ENCODE results near the gene TSHZ2. TPM values are rescaled to one million over a fixed set of nuclear protein-coding genes. Genes with fewer than 3 reads are reported as not detected.
"Not testable (repeated sequence)": the region's sequence is repeated elsewhere in the genome, so short reads cannot be mapped to it uniquely, and the experiment has no call there.

Gene TSHZ2
- polyA plus RNA-seq, 3 donors = 1.2 to 47.5 (median 15.8) TPM

GRCh38 chr20:52958211-52958610, 13.9 kb upstream of the TSHZ2 start:
- no peak overlapping the region for H3K27ac ChIP-seq (ENCODE audit: low read depth, low read length)
- 57 to 81% (median 64%) methylated on average over 4 of the region's 4 CpGs for WGBS, 3 donors

GRCh38 chr20:52959125-52959524, 13.0 kb upstream of the TSHZ2 start:
- WGBS, 3 donors = 48 to 50% (median 50%) methylated on average over 5 of the region's 5 CpGs
- H3K27ac ChIP-seq (ENCODE audit: low read depth, low read length) = no peak overlapping the region

GRCh38 chr20:52962183-52962582, 10.0 kb upstream of the TSHZ2 start:
- 50 to 88% (median 75%) methylated on average over 1 of the region's 1 CpG for WGBS, 3 donors
- H3K27ac ChIP-seq (ENCODE audit: low read depth, low read length) = no peak overlapping the region

- H3K27ac ChIP-seq (ENCODE audit: low read depth, low read length) = no peak overlapping the region
- WGBS, 3 donors = 60 to 83% (median 71%) methylated on average over 3 of the region's 3 CpGs
Measured at GRCh38 chr20:52963131-52963530, 9.0 kb upstream of the TSHZ2 start.

GRCh38 chr20:52964131-52964530, 8.0 kb upstream of the TSHZ2 start:
- H3K27ac ChIP-seq (ENCODE audit: low read depth, low read length) = no peak overlapping the region
- 35 to 65% (median 35%) methylated on average over 6 of the region's 6 CpGs for WGBS, 3 donors

GRCh38 chr20:52965380-52965779, 6.8 kb upstream of the TSHZ2 start:
- H3K27ac ChIP-seq (ENCODE audit: low read depth, low read length) = no peak overlapping the region
- 21 to 83% (median 81%) methylated on average over 1 of the region's 1 CpG for WGBS, 3 donors

GRCh38 chr20:52965819-52966218, 6.3 kb upstream of the TSHZ2 start:
- 84 to 89% (median 87%) methylated on average over 2 of the region's 2 CpGs for WGBS, 3 donors
- no peak overlapping the region for H3K27ac ChIP-seq (ENCODE audit: low read depth, low read length)

GRCh38 chr20:52966543-52966942, 5.6 kb upstream of the TSHZ2 start:
- H3K27ac ChIP-seq (ENCODE audit: low read depth, low read length) = not testable (repeated sequence)

- 8 to 10% (median 8%) methylated on average over 13 to 16 of the region's 16 CpGs for WGBS, 3 donors
- no peak overlapping the region for H3K27ac ChIP-seq (ENCODE audit: low read depth, low read length)
Measured at GRCh38 chr20:52971498-52972189, 514 bp upstream of the TSHZ2 start.

GRCh38 chr20:52972965-52973819, 1.0 kb downstream of the TSHZ2 start:
- no peak overlapping the region for H3K27ac ChIP-seq (ENCODE audit: low read depth, low read length)
- WGBS, 3 donors = 3 to 7% (median 4%) methylated on average over 26 to 39 of the region's 39 CpGs

- 26 to 33% (median 31%) methylated on average over 5 of the region's 5 CpGs for WGBS, 3 donors
- no peak overlapping the region for H3K27ac ChIP-seq (ENCODE audit: low read depth, low read length)
Measured at GRCh38 chr20:52974179-52974594, 2.0 kb downstream of the TSHZ2 start.

- H3K27ac ChIP-seq (ENCODE audit: low read depth, low read length) = no peak overlapping the region
- WGBS, 3 donors = 35 to 39% (median 36%) methylated on average over 11 of the region's 11 CpGs
Measured at GRCh38 chr20:52975029-52975732, 3.0 kb downstream of the TSHZ2 start.

- no peak overlapping the region for H3K27ac ChIP-seq (ENCODE audit: low read depth, low read length)
- 52 to 80% (median 57%) methylated on average over 3 of the region's 3 CpGs for WGBS, 3 donors
Measured at GRCh38 chr20:52975803-52976531, 3.8 kb downstream of the TSHZ2 start.

GRCh38 chr20:52978851-52979250, 6.7 kb downstream of the TSHZ2 start:
- WGBS, 3 donors = 24 to 50% (median 28%) methylated on average over 2 of the region's 2 CpGs
- H3K27ac ChIP-seq (ENCODE audit: low read depth, low read length) = no peak overlapping the region

GRCh38 chr20:52981051-52981450, 8.9 kb downstream of the TSHZ2 start:
- H3K27ac ChIP-seq (ENCODE audit: low read depth, low read length) = no peak overlapping the region
- WGBS, 3 donors = 89 to 94% (median 92%) methylated on average over 8 of the region's 8 CpGs

- 61 to 72% (median 67%) methylated on average over 22 of the region's 22 CpGs for WGBS, 3 donors
Measured at GRCh38 chr20:52983726-52984450, 11.7 kb downstream of the TSHZ2 start.

GRCh38 chr20:52984451-52984810, 12.3 kb downstream of the TSHZ2 start:
- WGBS, 3 donors = 85 to 88% (median 86%) methylated on average over 9 to 10 of the region's 10 CpGs
- no peak overlapping the region for H3K27ac ChIP-seq (ENCODE audit: low read depth, low read length)

More at GRCh38 chr20:52983726-52984450, 11.7 kb downstream of the TSHZ2 start:
- no peak overlapping the region for H3K27ac ChIP-seq (ENCODE audit: low read depth, low read length)

GRCh38 chr20:52985687-52986086, 13.5 kb downstream of the TSHZ2 start:
- H3K27ac ChIP-seq (ENCODE audit: low read depth, low read length) = no peak overlapping the region
- 79 to 85% (median 82%) methylated on average over 3 of the region's 3 CpGs for WGBS, 3 donors

Measured in adipose tissue (tissue), 3 donors.